ENCODE measurements around the gene TMEM273.

TMEM273 gene

GRCh38 chr10:49112098-49112497 is 76.1 kb downstream of the TMEM273 start:
- no peak for DNase-seq

- DNase-seq = no peak
Observed at GRCh38 chr10:49111320-49111698, 76.9 kb downstream of the TMEM273 start.

- DNase-seq = no peak
Observed at GRCh38 chr10:49110684-49111319, 77.4 kb downstream of the TMEM273 start.

- no peak for DNase-seq
Observed at GRCh38 chr10:49109669-49110340, 78.4 kb downstream of the TMEM273 start.

- no peak for DNase-seq
Observed at GRCh38 chr10:49108656-49109055, 79.5 kb downstream of the TMEM273 start.

GRCh38 chr10:49107887-49108267 is 80.3 kb downstream of the TMEM273 start:
- no peak for DNase-seq

- no peak for DNase-seq
Observed at GRCh38 chr10:49107111-49107886, 80.9 kb downstream of the TMEM273 start.

GRCh38 chr10:49106451-49106850 is 81.7 kb downstream of the TMEM273 start:
- DNase-seq = no peak

- DNase-seq = no peak
Observed at GRCh38 chr10:49105076-49105475, 83.1 kb downstream of the TMEM273 start.
